ENCODE results near the gene E2F1. TPM values are rescaled to one million over a fixed set of nuclear protein-coding genes. Genes with fewer than 3 reads are reported as not detected.

E2F1 gene
- total RNA-seq, 4 donors from 2014 or later = 1.3 to 4.2 (median 1.8) TPM

GRCh38 chr20:33680686-33681085 is 5.5 kb downstream of the E2F1 start:
- WGBS, 2 donors = 71 to 79% methylated on average over 2 of the region's 2 CpGs

GRCh38 chr20:33679758-33680485 is 6.3 kb downstream of the E2F1 start:
- no peaks in the 10 kb centered on the region for H3K27me3 ChIP-seq
- no peak overlapping the region for H3K27ac ChIP-seq
- no peak for TF ChIP-seq EP300 (IDR thresholded peaks at IDR 0.05)
- TF ChIP-seq POLR2A (IDR thresholded peaks at IDR 0.05) = no peak
- TF ChIP-seq CTCF (IDR thresholded peaks at IDR 0.05) = no peak
- H3K4me3 ChIP-seq = no peak overlapping the region
- no peak for DNase-seq (ENCODE audit: low spot score in 2 of 2)
- 80 to 84% methylated on average over 17 to 18 of the region's 20 CpGs for WGBS, 2 donors
- H3K36me3 ChIP-seq = no peaks in the 10 kb centered on the region
- H3K4me1 ChIP-seq = peaks cover 0 to 31% (median 18%) of the 10 kb centered on the region in 4 donors
- H3K9me3 ChIP-seq = no peaks in the 10 kb centered on the region

More at GRCh38 chr20:33680686-33681085, 5.5 kb downstream of the E2F1 start:
- no peak for DNase-seq (ENCODE audit: low spot score in 2 of 2)
- TF ChIP-seq POLR2A (IDR thresholded peaks at IDR 0.05) (no peak), EP300 (IDR thresholded peaks at IDR 0.05) (no peak), CTCF (IDR thresholded peaks at IDR 0.05) (no peak)
- H3K27ac ChIP-seq = no peak overlapping the region
- H3K9me3 ChIP-seq = no peaks in the 10 kb centered on the region
- H3K4me3 ChIP-seq = no peak overlapping the region
- H3K27me3 ChIP-seq = no peaks in the 10 kb centered on the region
- peaks cover 0 to 31% (median 18%) of the 10 kb centered on the region in 4 donors for H3K4me1 ChIP-seq
- H3K36me3 ChIP-seq = no peaks in the 10 kb centered on the region

DNA sequence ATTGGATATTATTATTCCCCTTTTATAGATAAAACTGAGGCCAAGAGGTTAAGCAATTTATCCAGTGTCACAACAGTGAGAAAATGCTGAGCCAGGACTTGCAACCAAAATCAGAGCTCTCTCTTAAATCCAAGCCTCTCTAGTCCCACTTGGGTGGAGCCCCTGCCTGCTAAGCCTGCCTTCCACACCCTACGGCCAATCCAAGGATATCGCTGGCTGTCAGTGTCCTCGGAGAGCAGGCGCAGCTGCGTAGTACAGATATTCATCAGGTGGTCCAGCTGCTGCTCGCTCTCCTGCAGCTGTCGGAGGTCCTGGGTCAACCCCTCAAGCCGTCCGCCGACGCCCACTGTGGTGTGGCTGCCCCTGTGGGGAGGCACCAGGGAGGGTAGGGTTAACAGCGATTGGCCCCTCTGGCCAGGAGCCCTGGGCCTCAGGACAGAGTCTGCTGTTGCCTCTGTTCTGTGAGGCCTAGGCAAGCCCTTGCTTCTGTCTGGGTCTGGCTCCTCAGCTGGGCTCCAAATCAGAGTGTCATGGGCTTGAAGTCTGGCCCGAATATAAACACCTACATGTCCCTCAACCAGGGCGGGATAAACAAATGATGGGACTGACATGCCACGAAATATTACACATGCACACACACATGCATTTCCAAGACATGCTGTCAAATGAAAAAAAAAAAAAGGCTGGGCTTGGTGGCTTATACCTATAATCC is 8.0 kb downstream of the E2F1 start:
- WGBS, 2 donors = 71 to 84% methylated on average over 15 of the region's 15 CpGs

GRCh38 chr20:33676652-33677645 is 9.2 kb downstream of the E2F1 start:
- Histone ChIP-seq H3K27me3 (no peaks in the 10 kb centered on the region), H3K4me1 (peaks cover 0 to 49% (median 35%) of the 10 kb centered on the region in 4 donors), H3K27ac (peak overlapping the region; percentile 87 to 100 (median 93)), H3K36me3 (no peaks in the 10 kb centered on the region), H3K9me3 (no peaks in the 10 kb centered on the region), H3K4me3 (no peak overlapping the region)
- TF ChIP-seq CTCF (IDR thresholded peaks at IDR 0.05) (no peak), POLR2A (IDR thresholded peaks at IDR 0.05) (no peak), EP300 (IDR thresholded peaks at IDR 0.05) (no peak)
- 93 to 95% methylated on average over 29 of the region's 31 CpGs for WGBS, 2 donors
- no peak for DNase-seq (ENCODE audit: low spot score in 2 of 2)

More for the DNA sequence above, 8.0 kb downstream of the E2F1 start:
- Histone ChIP-seq H3K27ac (peak overlapping the region; percentile 87 to 100 (median 93)), H3K27me3 (no peaks in the 10 kb centered on the region), H3K4me3 (no peak overlapping the region), H3K4me1 (peaks cover 0 to 38% (median 27%) of the 10 kb centered on the region in 4 donors), H3K9me3 (no peaks in the 10 kb centered on the region), H3K36me3 (no peaks in the 10 kb centered on the region)
- DNase-seq (ENCODE audit: low spot score in 2 of 2) = peak in 1 of 2 donors; percentile 59
- TF ChIP-seq EP300 (IDR thresholded peaks at IDR 0.05) (peak in 1 of 2 donors; percentile 13), POLR2A (IDR thresholded peaks at IDR 0.05) (no peak), CTCF (IDR thresholded peaks at IDR 0.05) (no peak)

Data from tibial nerve (tissue), 4 donors.